Endothelial cell of umbilical vein (primary cell): ENCODE measurements around the gene PYROXD2. TPM values are rescaled to one million over a fixed set of nuclear protein-coding genes. Genes with fewer than 3 reads are reported as not detected.

Experiments
- BruUV-seq: library from RNA; stranded (reverse); fragments of 400-500 nt; replicated peaks from 2 replicates; lab custom pipeline; 2021; lab: Mats Ljungman, UMichigan
- CTCF ChIA-PET: fragments of 300-600, 350-600 bp; sonication (Branson Sonifier 250); formaldehyde crosslinking; loops from one replicate; lab custom pipeline; 2021; ENCODE audit warnings: antibody characterized with exemption, inconsistent platforms; lab: Charles Lee
- POLR2A ChIA-PET: fragments of 300-600, 350-600 bp; sonication (Branson Sonifier 250); formaldehyde crosslinking; loops from one replicate; lab custom pipeline; 2021; ENCODE audit warnings: antibody characterized with exemption, inconsistent platforms; lab: Charles Lee
- DNase-seq: peaks from one replicate; pipeline ENCODE4 v3.0.0-alpha.2; 2011; ENCODE audit warnings: low read depth, low spot score
- FAIRE-seq: peaks from 2 replicates; lab custom pipeline; 2011; peaks lifted over from hg19 to GRCh38; lab: Jason Lieb, UNC
- H2AFZ ChIP-seq: 2 replicates; pipeline ENCODE4 v1.6.0; 2012; ENCODE audit warnings: low read depth, low read length, control low read depth, inconsistent platforms
- H3K27ac ChIP-seq: 2 replicates; pipeline ENCODE4 v1.5.1; 2011; ENCODE audit warnings: low read depth, mild to moderate bottlenecking, control low read depth, low read length, moderate library complexity; ENCODE audit not compliant: insufficient read depth
- H3K27me3 ChIP-seq, 2 experiments: 2 replicates each; pipeline versions ENCODE4 v1.6.0 to v1.6.1; 2011; ENCODE audit warnings: low read length in 2 of 2, mixed read lengths in 1 of 2; ENCODE audit not compliant: control insufficient read depth in 2 of 2, insufficient read depth in 2 of 2
- H3K36me3 ChIP-seq, 2 experiments: 2 replicates in 1 of 2; 3 replicates in 1 of 2; pipeline ENCODE4 v1.5.1; 2011; ENCODE audit warnings: low read length in 2 of 2, mild to moderate bottlenecking in 1 of 2, moderate library complexity in 1 of 2; ENCODE audit not compliant: control insufficient read depth in 2 of 2, insufficient read depth in 2 of 2; ENCODE audit errors: extremely low read depth in 1 of 2
- H3K4me1 ChIP-seq: 3 replicates; pipeline ENCODE4 v1.5.1; 2011; ENCODE audit warnings: mild to moderate bottlenecking, low read length; ENCODE audit not compliant: control insufficient read depth, insufficient read depth; ENCODE audit errors: extremely low read depth
- H3K4me2 ChIP-seq: 2 replicates; pipeline ENCODE4 v1.6.1; 2011; ENCODE audit warnings: low read length, control low read depth, mixed read lengths; ENCODE audit not compliant: insufficient read depth
- H3K4me3 ChIP-seq, 3 experiments: fragments of 200-600 bp in 1 of 3; sonication (generic), shearing (Covaris generic) in 1 of 3; replicated peaks in 1 of 3; 2 replicates each; pipeline ENCODE4 v1.5.1; 2011 to 2016; ENCODE audit warnings: control low read depth in 3 of 3, low read length in 3 of 3, mild to moderate bottlenecking in 2 of 3, inconsistent platforms in 1 of 3, low read depth in 1 of 3, moderate library complexity in 1 of 3; ENCODE audit not compliant: insufficient read depth in 1 of 3
- H3K79me2 ChIP-seq: 2 replicates; pipeline ENCODE4 v1.6.0; 2012; ENCODE audit warnings: low read length, inconsistent platforms; ENCODE audit not compliant: control insufficient read depth, insufficient read depth
- H3K9ac ChIP-seq: replicated peaks from 2 replicates; pipeline ENCODE3; 2011; ENCODE audit warnings: low read length, control low read depth; ENCODE audit not compliant: insufficient read depth; ENCODE audit errors: extremely low read depth
- H3K9me1 ChIP-seq: replicated peaks from 3 replicates; pipeline ENCODE4 v1.6.0; 2011; ENCODE audit warnings: mild to moderate bottlenecking, low read length; ENCODE audit not compliant: control insufficient read depth, insufficient read depth; ENCODE audit errors: extremely low read depth
- H3K9me3 ChIP-seq: replicated peaks from 2 replicates; pipeline ENCODE4 v1.5.1; 2012; ENCODE audit warnings: low read length, inconsistent platforms; ENCODE audit not compliant: control insufficient read depth, insufficient read depth
- H4K20me1 ChIP-seq: replicated peaks from 2 replicates; pipeline ENCODE3; 2011; ENCODE audit warnings: mild to moderate bottlenecking, low read length; ENCODE audit not compliant: control insufficient read depth, insufficient read depth; ENCODE audit errors: extremely low read depth
- EZH2 ChIP-seq: IDR thresholded peaks from 2 replicates; pipeline ENCODE4 v1.6.1; 2012; ENCODE audit warnings: borderline replicate concordance, low read depth, mild to moderate bottlenecking, moderate library complexity, low read length, inconsistent platforms; ENCODE audit not compliant: severe bottlenecking
- FOS ChIP-seq: IDR thresholded peaks from 2 replicates; pipeline ENCODE4 v1.6.1; 2011; ENCODE audit warnings: mild to moderate bottlenecking, low read length, moderate library complexity, borderline replicate concordance; ENCODE audit not compliant: insufficient read depth
- GATA2 ChIP-seq: IDR thresholded peaks from 2 replicates; pipeline ENCODE4 v1.7.0; 2011; ENCODE audit warnings: low read depth, mild to moderate bottlenecking, moderate library complexity, mixed read lengths, low read length; ENCODE audit not compliant: insufficient read length, insufficient read depth
- JUN ChIP-seq: IDR thresholded peaks from 2 replicates; pipeline ENCODE4 v1.6.1; 2011; ENCODE audit warnings: borderline replicate concordance, low read depth; ENCODE audit not compliant: insufficient read length, insufficient read depth
- MAX ChIP-seq: IDR thresholded peaks from 2 replicates; pipeline ENCODE4 v1.6.1; 2011; ENCODE audit not compliant: insufficient read depth, insufficient read length
- MYC ChIP-seq: IDR thresholded peaks from one replicate; pipeline ENCODE4 v1.6.1; 2011; ENCODE audit warnings: mild to moderate bottlenecking, low read depth, low read length
- POLR2A ChIP-seq: IDR thresholded peaks from 2 replicates; pipeline ENCODE4 v1.6.1; 2012; ENCODE audit warnings: low read depth, mild to moderate bottlenecking, control low read depth, low read length
- POLR2AphosphoS5 ChIP-seq: IDR thresholded peaks from 2 replicates; pipeline ENCODE4 v1.6.1; 2012; ENCODE audit warnings: low read depth, mild to moderate bottlenecking, control low read depth, low read length, moderate library complexity; ENCODE audit not compliant: insufficient read depth
- dilution Hi-C: fragments of 300-500 bp; cut with MboI; formaldehyde crosslinking; loops from one replicate; pipeline ENCODE4 v1.15.0; 2019; ENCODE audit warnings: low sequenced_read_pairs; ENCODE audit not compliant: extremely low pct_ligation_motif_present
- intact Hi-C: fragments of 100-400 bp; cut with micrococcal nuclease; formaldehyde crosslinking; loops from one replicate; pipeline ENCODE4 v1.10.0; 2022
- polyA plus RNA-seq, 4 experiments: library from polyadenylated mRNA; depleted of rRNA in 3 of 4; stranded (reverse) in 3 of 4; unstranded in 1 of 4; fragments of >200 nt; gene quantifications; 2 replicates each; pipeline versions ENCODE4 v1.2.1 to v1.2.3, GENCODE V29; 2011 to 2012; ENCODE audit warnings: missing spikeins in 1 of 4
- total RNA-seq: library from RNA; stranded (reverse); gene quantifications from 2 replicates; pipeline ENCODE4 v1.2.3, GENCODE V29; 2021
- TF ChIP-seq, protein P1 (sequence below), 2 donors: IDR thresholded peaks; 1 replicate in 1 of 2; 2 replicates in 1 of 2; pipeline ENCODE4 v1.5.1; 2011; ENCODE audit warnings: low read length in 2 of 2, mild to moderate bottlenecking in 2 of 2, moderate library complexity in 2 of 2, control low read depth in 1 of 2, inconsistent platforms in 1 of 2, low read depth in 1 of 2; ENCODE audit not compliant: insufficient read depth in 1 of 2; ENCODE audit errors: extremely low read depth in 1 of 2

Gene PYROXD2
- total and polyA plus RNA-seq, 2 donors (not counting 3 experiments of a cell fraction or from before 2014, with no cell fraction given) = 7.0 to 13.7 TPM

- intact Hi-C loops = no loop called here
- peaks cover 13% of the 10 kb centered on the region for H3K4me1 ChIP-seq
- H3K36me3 ChIP-seq = peaks cover 21 to 30% of the 10 kb centered on the region in 2 experiments
- dilution Hi-C loops = no loop called here
- peak overlapping the region; percentile 74 for H3K27ac ChIP-seq
- BruUV-seq = no TSS peak
- no peaks in the 10 kb centered on the region for H3K27me3 ChIP-seq
- DNase-seq = no peak
- no peaks in the 10 kb centered on the region for H3K79me2 ChIP-seq
- no peaks in the 10 kb centered on the region for H3K9me3 ChIP-seq
- H3K4me2 ChIP-seq = no peak overlapping the region
- H3K9ac ChIP-seq = peak overlapping the region; percentile 38
- no peaks in the 10 kb centered on the region for H4K20me1 ChIP-seq
- ChIA-PET CTCF (interaction anchor here (1.3 to 3.7 kb wide), 3 partner anchors 10 to 812 kb away, joined by 3 to 25 read pairs (median 19); no protein-coding TSS in a partner anchor), POLR2A (no interaction called here)
- FAIRE-seq = no peak
- H2AFZ ChIP-seq = no peak overlapping the region
- no peaks in the 10 kb centered on the region for H3K9me1 ChIP-seq
- TF ChIP-seq JUN (no peak), MYC (no peak), FOS (no peak), MAX (no peak), EZH2 (no peak), POLR2AphosphoS5 (no peak), POLR2A (no peak), GATA2 (no peak)
- TF ChIP-seq, protein P1, sequence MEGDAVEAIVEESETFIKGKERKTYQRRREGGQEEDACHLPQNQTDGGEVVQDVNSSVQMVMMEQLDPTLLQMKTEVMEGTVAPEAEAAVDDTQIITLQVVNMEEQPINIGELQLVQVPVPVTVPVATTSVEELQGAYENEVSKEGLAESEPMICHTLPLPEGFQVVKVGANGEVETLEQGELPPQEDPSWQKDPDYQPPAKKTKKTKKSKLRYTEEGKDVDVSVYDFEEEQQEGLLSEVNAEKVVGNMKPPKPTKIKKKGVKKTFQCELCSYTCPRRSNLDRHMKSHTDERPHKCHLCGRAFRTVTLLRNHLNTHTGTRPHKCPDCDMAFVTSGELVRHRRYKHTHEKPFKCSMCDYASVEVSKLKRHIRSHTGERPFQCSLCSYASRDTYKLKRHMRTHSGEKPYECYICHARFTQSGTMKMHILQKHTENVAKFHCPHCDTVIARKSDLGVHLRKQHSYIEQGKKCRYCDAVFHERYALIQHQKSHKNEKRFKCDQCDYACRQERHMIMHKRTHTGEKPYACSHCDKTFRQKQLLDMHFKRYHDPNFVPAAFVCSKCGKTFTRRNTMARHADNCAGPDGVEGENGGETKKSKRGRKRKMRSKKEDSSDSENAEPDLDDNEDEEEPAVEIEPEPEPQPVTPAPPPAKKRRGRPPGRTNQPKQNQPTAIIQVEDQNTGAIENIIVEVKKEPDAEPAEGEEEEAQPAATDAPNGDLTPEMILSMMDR (IDR thresholded peaks at IDR 0.05; ENCODE audit: extremely low read depth in 1 of 2, insufficient read depth in 1 of 2, low read depth in 1 of 2, low read length in 2 of 2) = no peak
- no peak overlapping the region for H3K4me3 ChIP-seq
Observed at GRCh38 chr10:98435178-98435577, 20.2 kb upstream of the PYROXD2 start.
